Measurements from ENCODE around the gene ORC6. TPM values are rescaled to one million over a fixed set of nuclear protein-coding genes. Genes with fewer than 3 reads are reported as not detected.

ORC6 gene
- total and polyA plus RNA-seq, 9 of the 15 experiments (the other 6 are each of a cell fraction or from before 2014, with no cell fraction given): 18.7 to 71.4 (median 47.0) TPM

- peaks cover 0 to 10% of the 10 kb centered on the region in 2 experiments; a peak in 1 of 5 replicates for H3K4me1 ChIP-seq (replicated peaks in 1 of 2; ENCODE audit: control insufficient read depth in 2 of 2, insufficient read depth in 2 of 2, low read length in 2 of 2)
- no peak overlapping the region for H3K27ac ChIP-seq (ENCODE audit: extremely low read depth, low read depth, low read length)
- H4K20me1 ChIP-seq (replicated peaks; ENCODE audit: control insufficient read depth, insufficient read depth, low read length): no peaks in the 10 kb centered on the region
- no peaks in the 10 kb centered on the region for H3K9me1 ChIP-seq (ENCODE audit: control insufficient read depth, insufficient read depth, low read length)
- BruUV-seq (replicated peaks): no TSS peak
- no peak overlapping the region for H2AFZ ChIP-seq (ENCODE audit: low read depth, low read length)
- no peak overlapping the region for H3K4me2 ChIP-seq (ENCODE audit: insufficient read depth, low read length)
- POLR2A ChIA-PET: interaction anchor here (0.6 to 0.7 kb wide), 3 partner anchors 20 to 176 kb away, joined by 3 read pairs; no protein-coding TSS in a partner anchor
- 49% methylated on average over 21 of the region's 23 CpGs for WGBS (ENCODE audit: insufficient coverage, low coverage, missing lambda C conversion rate)
- H3K36me3 ChIP-seq (ENCODE audit: control insufficient read depth, insufficient read depth, low read length): no peaks in the 10 kb centered on the region
- no peaks in the 10 kb centered on the region for H3K27me3 ChIP-seq (ENCODE audit: control insufficient read depth in 2 of 2, insufficient read depth in 2 of 2, low read length in 2 of 2)
- in situ Hi-C loops (cut with MboI): no loop called here
- FAIRE-seq (no peak), DNase-seq (ENCODE audit: extremely low read depth in 1 of 4, low spot score in 3 of 4) (no peak), ATAC-seq (no peak; the same call in 2 of the 3 replicates)
- H3K9me3 ChIP-seq (replicated peaks; ENCODE audit: control insufficient read depth, insufficient read depth, low read depth, low read length): no peaks in the 10 kb centered on the region
- intact Hi-C loops (cut with micrococcal nuclease): no loop called here
- CTCF ChIA-PET (ENCODE audit: low intra/inter-chr PET ratio): no interaction called here
- H3K9ac ChIP-seq (ENCODE audit: insufficient read depth in 1 of 2, low read depth in 2 of 2, low read length in 2 of 2): peak overlapping the region in 1 of 2 experiments; percentile 45; a peak in 2 of 4 replicates
- H3K79me2 ChIP-seq (ENCODE audit: control insufficient read depth, insufficient read depth, low read length): no peaks in the 10 kb centered on the region
- H3K4me3 ChIP-seq: no peak overlapping the region
- TF ChIP-seq CHAMP1 (IDR thresholded peaks at IDR 0.05) (no peak), E2F6 (IDR thresholded peaks at IDR 0.05; ENCODE audit: borderline replicate concordance in 1 of 2, extremely low read depth in 1 of 2, insufficient read depth in 1 of 2, insufficient read length in 1 of 2, low read depth in 1 of 2, low read length in 1 of 2, poor library complexity in 1 of 2, severe bottlenecking in 1 of 2) (peak in 1 of 2 experiments; percentile 15), TBP (optimal IDR thresholded peaks at IDR 0.05; ENCODE audit: low read depth, low read length) (no peak), HDAC1 (IDR thresholded peaks at IDR 0.05) (no peak)
Measured at GRCh38 chr16:46731691-46732555, 42.5 kb downstream of the ORC6 start.
